GM06990 (cell line): ENCODE results near the gene ZNF592.

Source experiments
- DNase-seq: peaks from one replicate; pipeline ENCODE4 v3.0.0-alpha.2; 2011; ENCODE audit not compliant: insufficient read length; ENCODE audit errors: extremely low read depth
- H3K27me3 ChIP-seq: replicated peaks from 2 replicates; pipeline ENCODE4 v1.6.0; 2011; ENCODE audit warnings: low read length; ENCODE audit not compliant: control insufficient read depth, insufficient read depth
- H3K36me3 ChIP-seq: 2 replicates; pipeline ENCODE4 v1.5.1; 2011; ENCODE audit warnings: low read length; ENCODE audit not compliant: control insufficient read depth, insufficient read depth
- H3K4me3 ChIP-seq: replicated peaks from 2 replicates; pipeline ENCODE4 v1.5.1; 2011; ENCODE audit warnings: low read depth, mild to moderate bottlenecking, control low read depth, low read length
- TF ChIP-seq, protein P1 (sequence below): IDR thresholded peaks from 2 replicates; pipeline ENCODE4 v1.5.1; 2011; ENCODE audit warnings: low read length, control low read depth, mild to moderate bottlenecking, inconsistent platforms; ENCODE audit not compliant: insufficient read depth, poor library complexity, severe bottlenecking

ZNF592 gene

DNA sequence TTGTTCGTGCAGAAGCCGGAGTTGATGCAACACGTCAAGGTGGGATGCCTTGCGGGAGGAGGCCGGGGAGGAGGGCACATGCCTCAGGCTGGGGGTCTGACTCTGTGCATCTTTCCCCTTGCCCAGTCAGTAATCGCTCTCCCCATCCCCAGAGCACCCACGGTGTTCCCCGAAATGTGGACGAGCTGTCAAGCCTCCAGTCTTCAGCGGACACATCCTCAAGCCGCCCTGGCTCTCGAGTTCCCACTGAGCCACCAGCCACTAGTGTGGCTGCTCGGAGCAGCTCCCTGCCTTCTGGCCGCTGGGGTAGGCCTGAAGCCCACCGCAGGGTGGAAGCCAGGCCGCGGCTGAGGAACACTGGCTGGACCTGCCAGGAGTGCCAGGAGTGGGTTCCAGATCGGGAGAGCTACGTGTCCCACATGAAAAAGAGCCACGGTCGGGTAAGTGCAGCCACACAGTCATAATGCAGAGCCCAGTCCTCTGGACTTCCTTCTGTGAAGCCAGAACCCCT is 50.1 kb downstream of the ZNF592 start:
- TF ChIP-seq, protein P1, sequence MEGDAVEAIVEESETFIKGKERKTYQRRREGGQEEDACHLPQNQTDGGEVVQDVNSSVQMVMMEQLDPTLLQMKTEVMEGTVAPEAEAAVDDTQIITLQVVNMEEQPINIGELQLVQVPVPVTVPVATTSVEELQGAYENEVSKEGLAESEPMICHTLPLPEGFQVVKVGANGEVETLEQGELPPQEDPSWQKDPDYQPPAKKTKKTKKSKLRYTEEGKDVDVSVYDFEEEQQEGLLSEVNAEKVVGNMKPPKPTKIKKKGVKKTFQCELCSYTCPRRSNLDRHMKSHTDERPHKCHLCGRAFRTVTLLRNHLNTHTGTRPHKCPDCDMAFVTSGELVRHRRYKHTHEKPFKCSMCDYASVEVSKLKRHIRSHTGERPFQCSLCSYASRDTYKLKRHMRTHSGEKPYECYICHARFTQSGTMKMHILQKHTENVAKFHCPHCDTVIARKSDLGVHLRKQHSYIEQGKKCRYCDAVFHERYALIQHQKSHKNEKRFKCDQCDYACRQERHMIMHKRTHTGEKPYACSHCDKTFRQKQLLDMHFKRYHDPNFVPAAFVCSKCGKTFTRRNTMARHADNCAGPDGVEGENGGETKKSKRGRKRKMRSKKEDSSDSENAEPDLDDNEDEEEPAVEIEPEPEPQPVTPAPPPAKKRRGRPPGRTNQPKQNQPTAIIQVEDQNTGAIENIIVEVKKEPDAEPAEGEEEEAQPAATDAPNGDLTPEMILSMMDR: no peak
- Histone ChIP-seq H3K36me3 (peaks cover 41% of the 10 kb centered on the region), H3K27me3 (no peaks in the 10 kb centered on the region), H3K4me3 (no peak overlapping the region)
- no peak for DNase-seq

DNA sequence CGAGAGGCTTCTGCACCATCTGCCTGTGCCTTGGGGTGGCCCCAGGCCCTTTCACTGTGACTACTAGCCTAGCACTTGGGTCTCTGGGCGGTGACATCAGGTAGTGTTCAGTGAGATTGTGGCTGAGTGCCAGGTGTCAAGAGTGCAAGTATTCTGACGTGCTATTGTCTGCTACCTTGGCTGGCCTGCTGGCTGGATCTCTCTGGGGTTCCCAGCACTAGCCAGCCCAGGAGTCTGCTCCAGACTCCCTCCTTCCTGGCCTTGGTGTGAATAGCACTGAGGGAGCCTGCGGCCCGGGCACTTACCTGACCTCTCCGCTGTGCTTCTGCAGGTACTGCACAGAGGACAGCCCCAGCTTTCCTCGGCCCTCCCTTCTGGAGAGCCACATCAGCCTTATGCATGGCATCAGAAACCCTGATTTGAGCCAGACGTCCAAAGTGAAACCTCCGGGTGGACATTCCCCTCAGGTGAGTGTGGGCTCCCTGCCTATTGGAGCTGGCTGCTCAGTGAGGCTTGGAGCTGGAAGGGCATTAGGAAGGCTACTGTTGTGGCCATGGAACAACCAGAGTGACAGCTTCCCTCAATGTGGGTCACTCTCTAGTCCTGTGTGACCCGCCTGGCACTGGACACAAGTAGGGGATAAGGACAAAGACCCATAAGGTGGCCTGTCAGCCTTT is 51.3 kb downstream of the ZNF592 start:
- TF ChIP-seq, protein P1: no peak
- no peaks in the 10 kb centered on the region for H3K27me3 ChIP-seq
- peaks cover 41% of the 10 kb centered on the region for H3K36me3 ChIP-seq
- DNase-seq: no peak
- no peak overlapping the region for H3K4me3 ChIP-seq

DNA sequence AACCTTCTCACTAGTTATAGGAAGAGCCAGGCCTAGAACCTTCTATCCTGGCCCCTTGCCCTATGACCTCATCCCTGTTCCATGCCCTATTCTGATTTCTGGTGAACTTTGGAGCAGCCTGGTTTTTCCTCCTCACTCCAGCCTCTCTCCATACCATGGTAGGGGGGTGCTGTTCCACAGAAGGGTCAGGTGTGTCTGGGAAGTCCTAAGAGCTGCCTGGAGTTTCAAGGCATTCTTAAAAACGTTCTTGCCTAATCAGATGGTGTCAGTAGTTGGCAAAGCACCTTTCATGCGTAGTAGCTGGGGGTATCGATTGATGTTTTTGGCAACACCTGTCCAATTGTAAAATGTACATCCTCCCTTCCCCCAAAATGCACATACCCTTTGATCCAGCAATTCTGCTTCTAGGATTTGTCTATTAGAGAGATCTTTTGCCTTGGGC is 52.0 kb downstream of the ZNF592 start:
- TF ChIP-seq, protein P1: no peak
- DNase-seq: no peak
- Histone ChIP-seq H3K27me3 (no peaks in the 10 kb centered on the region), H3K4me3 (no peak overlapping the region), H3K36me3 (peaks cover 40% of the 10 kb centered on the region)

DNA sequence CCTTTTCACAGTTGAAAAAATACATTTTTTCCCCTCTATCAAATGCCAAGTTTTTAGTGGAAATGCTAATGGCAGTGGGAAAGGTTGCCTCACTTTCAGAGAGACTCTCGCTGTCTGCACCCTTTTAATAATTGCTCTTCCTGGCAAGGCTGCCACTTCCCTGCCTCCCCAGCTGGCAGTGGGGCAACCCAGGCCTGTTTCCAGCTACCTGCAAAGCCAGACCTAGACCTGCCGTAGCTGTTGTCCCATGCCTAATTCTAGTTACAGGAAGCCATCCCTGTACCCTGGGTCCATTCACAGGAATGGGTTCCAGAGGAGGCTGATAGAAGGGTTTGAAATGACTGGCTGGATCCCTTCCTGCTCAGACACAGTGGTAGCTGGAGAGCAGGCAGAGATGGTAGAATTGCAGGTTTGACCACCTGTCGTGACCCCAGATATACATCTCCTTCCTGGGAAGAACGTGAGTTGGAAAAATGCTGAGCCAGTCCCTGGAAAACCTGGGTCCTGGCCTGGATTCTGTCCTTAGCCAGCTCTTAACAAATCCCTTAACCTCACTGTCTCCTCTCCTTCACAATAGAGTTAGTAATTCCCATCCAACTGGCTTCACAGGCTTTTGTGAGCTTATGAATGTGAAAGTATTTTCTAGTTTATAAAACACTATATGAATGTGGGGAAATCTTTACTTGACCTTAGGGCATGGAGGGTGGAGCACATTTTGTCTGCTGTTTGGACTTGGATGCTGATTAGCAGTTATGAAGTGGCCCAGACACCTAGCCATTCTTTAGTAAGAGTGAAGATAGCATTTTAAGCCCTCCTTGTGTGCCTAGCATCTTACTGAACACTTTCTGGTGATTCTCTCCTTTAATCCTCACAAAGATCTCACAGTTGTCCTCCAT is 55.9 kb downstream of the ZNF592 start:
- no peak for DNase-seq
- Histone ChIP-seq H3K36me3 (peaks cover 26% of the 10 kb centered on the region), H3K27me3 (no peaks in the 10 kb centered on the region), H3K4me3 (no peak overlapping the region)
- TF ChIP-seq, protein P1: no peak

DNA sequence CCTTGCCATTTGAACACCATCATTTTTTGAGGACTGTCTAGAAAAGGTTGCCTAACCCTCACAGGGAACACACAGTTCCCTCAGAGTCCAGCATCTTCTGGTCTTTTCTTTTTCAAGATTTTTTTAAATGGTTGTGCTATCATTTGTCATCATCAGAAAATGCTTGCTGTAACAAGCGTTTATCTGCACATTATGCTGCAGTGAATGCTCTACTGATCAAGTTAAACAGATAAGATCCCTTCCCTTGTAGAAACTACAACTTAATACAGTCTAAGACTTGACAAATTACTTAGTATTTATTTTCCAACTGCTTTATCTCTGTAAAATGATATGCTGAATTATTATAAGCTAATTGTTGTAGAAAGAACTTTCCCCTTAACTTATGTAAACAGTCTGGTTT is 56.8 kb downstream of the ZNF592 start:
- Histone ChIP-seq H3K27me3 (no peaks in the 10 kb centered on the region), H3K4me3 (no peak overlapping the region), H3K36me3 (peaks cover 16% of the 10 kb centered on the region)
- TF ChIP-seq, protein P1: no peak
- no peak for DNase-seq
